Raji (cell line): ENCODE data around the gene SMARCB1.

Experiments
- POLR2A ChIP-seq: IDR thresholded peaks from 2 replicates; pipeline ENCODE4 v1.6.1; 2011; ENCODE audit warnings: low read depth, low read length, control low read depth; ENCODE audit not compliant: insufficient read depth

Gene SMARCB1

DNA sequence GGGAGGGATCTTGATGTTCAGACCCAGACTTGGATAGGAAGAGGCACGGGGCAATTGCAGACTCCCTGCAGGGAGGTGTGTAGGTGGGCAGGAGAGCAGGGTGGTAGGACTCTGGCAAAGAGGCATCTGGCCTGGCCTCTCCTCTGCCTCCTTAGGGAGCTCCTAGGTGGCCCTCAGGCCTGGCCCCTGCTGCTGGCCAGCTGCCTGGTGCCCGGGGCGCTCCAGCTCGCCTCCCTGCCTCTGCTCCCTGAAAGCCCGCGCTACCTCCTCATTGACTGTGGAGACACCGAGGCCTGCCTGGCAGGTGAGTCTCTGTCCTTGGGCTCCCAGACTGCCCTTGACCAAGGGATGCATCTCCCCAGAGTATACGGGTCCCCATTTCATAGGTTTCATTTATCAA is 90.8 kb downstream of the SMARCB1 start:
- TF ChIP-seq POLR2A, result no peak

- TF ChIP-seq POLR2A, result no peak
Observed at GRCh38 chr22:23878219-23878618, 91.5 kb downstream of the SMARCB1 start.

DNA sequence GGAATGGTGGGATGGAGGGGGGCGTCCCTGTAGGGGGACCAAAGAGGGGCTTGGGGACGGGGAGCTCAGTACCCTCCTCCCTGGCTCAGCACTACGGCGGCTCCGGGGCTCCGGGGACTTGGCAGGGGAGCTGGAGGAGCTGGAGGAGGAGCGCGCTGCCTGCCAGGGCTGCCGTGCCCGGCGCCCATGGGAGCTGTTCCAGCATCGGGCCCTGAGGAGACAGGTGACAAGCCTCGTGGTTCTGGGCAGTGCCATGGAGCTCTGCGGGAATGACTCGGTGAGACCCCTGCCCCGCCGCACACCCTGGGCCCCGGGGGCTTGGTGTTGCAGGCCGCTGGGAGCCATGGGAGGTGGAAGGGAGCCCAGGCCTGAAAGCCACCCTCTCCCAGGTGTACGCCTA is 95.6 kb downstream of the SMARCB1 start:
- no peak for TF ChIP-seq POLR2A

GRCh38 chr22:23883658-23884057 is 96.9 kb downstream of the SMARCB1 start:
- no peak for TF ChIP-seq POLR2A

- no peak for TF ChIP-seq POLR2A
Observed at GRCh38 chr22:23884140-23884539, 97.4 kb downstream of the SMARCB1 start.
